Measurements from ENCODE around the gene TICAM2.

The TICAM2 gene

GRCh38 chr5:115588640-115589039 is 13.6 kb downstream of the TICAM2 start:
- peaks cover 0 to 4% of the 10 kb centered on the region in 2 donors for H3K4me1 ChIP-seq (ENCODE audit: control insufficient read depth in 1 of 2, insufficient read depth in 2 of 2, low read length in 2 of 2)

GRCh38 chr5:115586525-115587146 is 15.6 kb downstream of the TICAM2 start:
- Histone ChIP-seq H3K9ac (ENCODE audit: low read depth in 1 of 2, low read length in 2 of 2) (no peak overlapping the region), H3K27me3 (ENCODE audit: control insufficient read depth in 1 of 2, insufficient read depth in 2 of 2, low read length in 2 of 2) (no peaks in the 10 kb centered on the region), H3K4me3 (ENCODE audit: low read depth in 1 of 2, low read length in 2 of 2) (no peak overlapping the region)

More at GRCh38 chr5:115588640-115589039, 13.6 kb downstream of the TICAM2 start:
- Histone ChIP-seq H3K27ac (ENCODE audit: low read depth, low read length) (no peak overlapping the region), H3K9me3 (ENCODE audit: control insufficient read depth in 1 of 2, low read length in 2 of 2) (no peaks in the 10 kb centered on the region), H3K4me3 (ENCODE audit: low read depth in 1 of 2, low read length in 2 of 2) (no peak overlapping the region), H3K9ac (ENCODE audit: low read depth in 1 of 2, low read length in 2 of 2) (no peak overlapping the region), H3K36me3 (ENCODE audit: control insufficient read depth in 1 of 2, insufficient read depth in 2 of 2, low read length in 2 of 2) (no peaks in the 10 kb centered on the region), H3K27me3 (ENCODE audit: control insufficient read depth in 1 of 2, insufficient read depth in 2 of 2, low read length in 2 of 2) (no peaks in the 10 kb centered on the region)

GRCh38 chr5:115585265-115585664 is 17.0 kb downstream of the TICAM2 start:
- no peaks in the 10 kb centered on the region for H3K9me3 ChIP-seq (ENCODE audit: control insufficient read depth in 1 of 2, low read length in 2 of 2)
- H3K4me1 ChIP-seq (ENCODE audit: control insufficient read depth in 1 of 2, insufficient read depth in 2 of 2, low read length in 2 of 2), result peaks cover 0 to 4% of the 10 kb centered on the region in 2 donors
- no peak overlapping the region for H3K9ac ChIP-seq (ENCODE audit: low read depth in 1 of 2, low read length in 2 of 2)
- H3K36me3 ChIP-seq (ENCODE audit: control insufficient read depth in 1 of 2, insufficient read depth in 2 of 2, low read length in 2 of 2), result no peaks in the 10 kb centered on the region
- H3K4me3 ChIP-seq (ENCODE audit: low read depth in 1 of 2, low read length in 2 of 2), result no peak overlapping the region
- H3K27ac ChIP-seq (ENCODE audit: low read depth, low read length), result no peak overlapping the region
- H3K27me3 ChIP-seq (ENCODE audit: control insufficient read depth in 1 of 2, insufficient read depth in 2 of 2, low read length in 2 of 2), result no peaks in the 10 kb centered on the region

More at GRCh38 chr5:115586525-115587146, 15.6 kb downstream of the TICAM2 start:
- Histone ChIP-seq H3K9me3 (ENCODE audit: control insufficient read depth in 1 of 2, low read length in 2 of 2) (no peaks in the 10 kb centered on the region), H3K27ac (ENCODE audit: low read depth, low read length) (no peak overlapping the region), H3K36me3 (ENCODE audit: control insufficient read depth in 1 of 2, insufficient read depth in 2 of 2, low read length in 2 of 2) (no peaks in the 10 kb centered on the region), H3K4me1 (ENCODE audit: control insufficient read depth in 1 of 2, insufficient read depth in 2 of 2, low read length in 2 of 2) (peaks cover 0 to 4% of the 10 kb centered on the region in 2 donors)

GRCh38 chr5:115584501-115584900 is 17.8 kb downstream of the TICAM2 start:
- Histone ChIP-seq H3K4me1 (ENCODE audit: control insufficient read depth in 1 of 2, insufficient read depth in 2 of 2, low read length in 2 of 2) (peaks cover 0 to 4% of the 10 kb centered on the region in 2 donors), H3K36me3 (ENCODE audit: control insufficient read depth in 1 of 2, insufficient read depth in 2 of 2, low read length in 2 of 2) (no peaks in the 10 kb centered on the region), H3K27me3 (ENCODE audit: control insufficient read depth in 1 of 2, insufficient read depth in 2 of 2, low read length in 2 of 2) (no peaks in the 10 kb centered on the region), H3K4me3 (ENCODE audit: low read depth in 1 of 2, low read length in 2 of 2) (no peak overlapping the region), H3K9me3 (ENCODE audit: control insufficient read depth in 1 of 2, low read length in 2 of 2) (no peaks in the 10 kb centered on the region), H3K27ac (ENCODE audit: low read depth, low read length) (no peak overlapping the region), H3K9ac (ENCODE audit: low read depth in 1 of 2, low read length in 2 of 2) (no peak overlapping the region)

GRCh38 chr5:115583474-115583873 is 18.8 kb downstream of the TICAM2 start:
- no peak overlapping the region for H3K27ac ChIP-seq (ENCODE audit: low read depth, low read length)
- peaks cover 0 to 4% of the 10 kb centered on the region in 2 donors for H3K4me1 ChIP-seq (ENCODE audit: control insufficient read depth in 1 of 2, insufficient read depth in 2 of 2, low read length in 2 of 2)
- no peak overlapping the region for H3K9ac ChIP-seq (ENCODE audit: low read depth in 1 of 2, low read length in 2 of 2)
- no peaks in the 10 kb centered on the region for H3K36me3 ChIP-seq (ENCODE audit: control insufficient read depth in 1 of 2, insufficient read depth in 2 of 2, low read length in 2 of 2)
- H3K4me3 ChIP-seq (ENCODE audit: low read depth in 1 of 2, low read length in 2 of 2), result no peak overlapping the region
- H3K9me3 ChIP-seq (ENCODE audit: control insufficient read depth in 1 of 2, low read length in 2 of 2), result no peaks in the 10 kb centered on the region
- H3K27me3 ChIP-seq (ENCODE audit: control insufficient read depth in 1 of 2, insufficient read depth in 2 of 2, low read length in 2 of 2), result no peaks in the 10 kb centered on the region

- Histone ChIP-seq H3K36me3 (ENCODE audit: control insufficient read depth in 1 of 2, insufficient read depth in 2 of 2, low read length in 2 of 2) (no peaks in the 10 kb centered on the region), H3K9ac (ENCODE audit: low read depth in 1 of 2, low read length in 2 of 2) (no peak overlapping the region), H3K4me1 (ENCODE audit: control insufficient read depth in 1 of 2, insufficient read depth in 2 of 2, low read length in 2 of 2) (no peaks in the 10 kb centered on the region), H3K27me3 (ENCODE audit: control insufficient read depth in 1 of 2, insufficient read depth in 2 of 2, low read length in 2 of 2) (no peaks in the 10 kb centered on the region), H3K27ac (ENCODE audit: low read depth, low read length) (no peak overlapping the region), H3K9me3 (ENCODE audit: control insufficient read depth in 1 of 2, low read length in 2 of 2) (no peaks in the 10 kb centered on the region), H3K4me3 (ENCODE audit: low read depth in 1 of 2, low read length in 2 of 2) (no peak overlapping the region)
Measured at GRCh38 chr5:115580941-115581340, 21.3 kb downstream of the TICAM2 start.

GRCh38 chr5:115579747-115580173 is 22.5 kb downstream of the TICAM2 start:
- no peaks in the 10 kb centered on the region for H3K4me1 ChIP-seq (ENCODE audit: control insufficient read depth in 1 of 2, insufficient read depth in 2 of 2, low read length in 2 of 2)
- no peaks in the 10 kb centered on the region for H3K27me3 ChIP-seq (ENCODE audit: control insufficient read depth in 1 of 2, insufficient read depth in 2 of 2, low read length in 2 of 2)
- no peak overlapping the region for H3K27ac ChIP-seq (ENCODE audit: low read depth, low read length)
- H3K4me3 ChIP-seq (ENCODE audit: low read depth in 1 of 2, low read length in 2 of 2), result no peak overlapping the region
- no peak overlapping the region for H3K9ac ChIP-seq (ENCODE audit: low read depth in 1 of 2, low read length in 2 of 2)
- no peaks in the 10 kb centered on the region for H3K36me3 ChIP-seq (ENCODE audit: control insufficient read depth in 1 of 2, insufficient read depth in 2 of 2, low read length in 2 of 2)
- H3K9me3 ChIP-seq (ENCODE audit: control insufficient read depth in 1 of 2, low read length in 2 of 2), result no peaks in the 10 kb centered on the region

- H3K9ac ChIP-seq (ENCODE audit: low read depth in 1 of 2, low read length in 2 of 2), result no peak overlapping the region
- no peaks in the 10 kb centered on the region for H3K4me1 ChIP-seq (ENCODE audit: control insufficient read depth in 1 of 2, insufficient read depth in 2 of 2, low read length in 2 of 2)
- H3K36me3 ChIP-seq (ENCODE audit: control insufficient read depth in 1 of 2, insufficient read depth in 2 of 2, low read length in 2 of 2), result no peaks in the 10 kb centered on the region
- H3K9me3 ChIP-seq (ENCODE audit: control insufficient read depth in 1 of 2, low read length in 2 of 2), result no peaks in the 10 kb centered on the region
- no peak overlapping the region for H3K27ac ChIP-seq (ENCODE audit: low read depth, low read length)
- H3K4me3 ChIP-seq (ENCODE audit: low read depth in 1 of 2, low read length in 2 of 2), result no peak overlapping the region
- no peaks in the 10 kb centered on the region for H3K27me3 ChIP-seq (ENCODE audit: control insufficient read depth in 1 of 2, insufficient read depth in 2 of 2, low read length in 2 of 2)
Measured at GRCh38 chr5:115579216-115579615, 23.1 kb downstream of the TICAM2 start.

- Histone ChIP-seq H3K9ac (ENCODE audit: low read depth in 1 of 2, low read length in 2 of 2) (no peak overlapping the region), H3K4me3 (ENCODE audit: low read depth in 1 of 2, low read length in 2 of 2) (no peak overlapping the region), H3K4me1 (ENCODE audit: control insufficient read depth in 1 of 2, insufficient read depth in 2 of 2, low read length in 2 of 2) (no peaks in the 10 kb centered on the region), H3K27ac (ENCODE audit: low read depth, low read length) (no peak overlapping the region), H3K9me3 (ENCODE audit: control insufficient read depth in 1 of 2, low read length in 2 of 2) (no peaks in the 10 kb centered on the region), H3K36me3 (ENCODE audit: control insufficient read depth in 1 of 2, insufficient read depth in 2 of 2, low read length in 2 of 2) (no peaks in the 10 kb centered on the region), H3K27me3 (ENCODE audit: control insufficient read depth in 1 of 2, insufficient read depth in 2 of 2, low read length in 2 of 2) (no peaks in the 10 kb centered on the region)
Measured at GRCh38 chr5:115578657-115579056, 23.6 kb downstream of the TICAM2 start.

GRCh38 chr5:115577741-115578140 is 24.5 kb downstream of the TICAM2 start:
- H3K4me3 ChIP-seq (ENCODE audit: low read depth in 1 of 2, low read length in 2 of 2), result no peak overlapping the region
- H3K9ac ChIP-seq (ENCODE audit: low read depth in 1 of 2, low read length in 2 of 2), result no peak overlapping the region
- H3K27ac ChIP-seq (ENCODE audit: low read depth, low read length), result no peak overlapping the region

More at GRCh38 chr5:115577741-115578140, 24.5 kb downstream of the TICAM2 start:
- Histone ChIP-seq H3K4me1 (ENCODE audit: control insufficient read depth in 1 of 2, insufficient read depth in 2 of 2, low read length in 2 of 2) (no peaks in the 10 kb centered on the region), H3K9me3 (ENCODE audit: control insufficient read depth in 1 of 2, low read length in 2 of 2) (no peaks in the 10 kb centered on the region), H3K27me3 (ENCODE audit: control insufficient read depth in 1 of 2, insufficient read depth in 2 of 2, low read length in 2 of 2) (no peaks in the 10 kb centered on the region), H3K36me3 (ENCODE audit: control insufficient read depth in 1 of 2, insufficient read depth in 2 of 2, low read length in 2 of 2) (no peaks in the 10 kb centered on the region)
